Endothelial cell (in vitro differentiated cells): ENCODE data around the gene BAG2. TPM values are rescaled to one million over a fixed set of nuclear protein-coding genes. Genes with fewer than 3 reads are reported as not detected.
A peak's percentile ranks its signal among the peaks of the same experiment; 100 is the strongest.

ENCODE experiments used
- DNase-seq: peaks from one replicate; pipeline ENCODE4 v3.0.0; 2021; ENCODE audit warnings: low spot score
- H3K27ac Mint-ChIP-seq: one replicate; pipeline ENCODE4 v1.8.0; 2021; ENCODE audit warnings: mixed read lengths, inconsistent platforms; ENCODE audit not compliant: unreplicated experiment
- H3K27me3 Mint-ChIP-seq: one replicate; pipeline ENCODE4 v1.8.0; 2021; ENCODE audit warnings: mild to moderate bottlenecking, moderate library complexity, mixed read lengths, inconsistent platforms; ENCODE audit not compliant: unreplicated experiment
- H3K36me3 Mint-ChIP-seq: one replicate; pipeline ENCODE4 v1.8.0; 2021; ENCODE audit warnings: mild to moderate bottlenecking, low read depth, mixed read lengths, inconsistent platforms; ENCODE audit not compliant: unreplicated experiment
- H3K4me1 Mint-ChIP-seq: one replicate; pipeline ENCODE4 v1.8.0; 2021; ENCODE audit warnings: mild to moderate bottlenecking, mixed read lengths, inconsistent platforms; ENCODE audit not compliant: unreplicated experiment
- H3K4me3 Mint-ChIP-seq: one replicate; pipeline ENCODE4 v1.8.0; 2021; ENCODE audit warnings: mild to moderate bottlenecking, mixed read lengths, inconsistent platforms; ENCODE audit not compliant: unreplicated experiment
- H3K9me3 Mint-ChIP-seq: one replicate; pipeline ENCODE4 v1.8.0; 2021; ENCODE audit warnings: mixed read lengths, inconsistent platforms; ENCODE audit not compliant: unreplicated experiment
- CTCF ChIP-seq: fragments of 200-600 bp; sonication (generic); IDR thresholded peaks from one replicate; pipeline ENCODE4 v1.5.0; 2021; ENCODE audit warnings: antibody characterized with exemption; ENCODE audit not compliant: unreplicated experiment
- total RNA-seq: library from RNA; stranded (reverse); fragmentation: NEBNext Ultra II Directional; extraction: Animal tissue kit (Norgen Biotek cat#: 25700); gene quantifications from one replicate; pipeline ENCODE4 v1.2.1, GENCODE V29; 2021; ENCODE audit not compliant: unreplicated experiment

BAG2 gene
- total RNA-seq, 1 donor from 2014 or later: 1.3 TPM

- Mint-ChIP-seq H3K27me3 (no peaks in the 10 kb centered on the region), H3K4me3 (no peak overlapping the region), H3K9me3 (no peaks in the 10 kb centered on the region), H3K36me3 (peaks cover 24% of the 10 kb centered on the region), H3K4me1 (no peaks in the 10 kb centered on the region), H3K27ac (no peak overlapping the region)
- no peak for DNase-seq
- TF ChIP-seq CTCF: no peak
Measured at GRCh38 chr6:57143690-57144089, 28.4 kb upstream of the BAG2 start.

GRCh38 chr6:57147401-57147800, 24.7 kb upstream of the BAG2 start:
- no peaks in the 10 kb centered on the region for H3K4me1 Mint-ChIP-seq
- no peak for TF ChIP-seq CTCF
- H3K27me3 Mint-ChIP-seq: no peaks in the 10 kb centered on the region
- peaks cover 16% of the 10 kb centered on the region for H3K36me3 Mint-ChIP-seq
- no peak for DNase-seq
- H3K4me3 Mint-ChIP-seq: peak overlapping the region; percentile 19
- no peak overlapping the region for H3K27ac Mint-ChIP-seq
- H3K9me3 Mint-ChIP-seq: no peaks in the 10 kb centered on the region

- Mint-ChIP-seq H3K4me3 (no peak overlapping the region), H3K27me3 (no peaks in the 10 kb centered on the region), H3K27ac (no peak overlapping the region), H3K4me1 (no peaks in the 10 kb centered on the region), H3K36me3 (peaks cover 10% of the 10 kb centered on the region), H3K9me3 (no peaks in the 10 kb centered on the region)
- TF ChIP-seq CTCF: no peak
- no peak for DNase-seq
Measured at GRCh38 chr6:57147955-57148858, 23.9 kb upstream of the BAG2 start.

- Mint-ChIP-seq H3K4me1 (no peaks in the 10 kb centered on the region), H3K36me3 (peaks cover 14% of the 10 kb centered on the region), H3K9me3 (no peaks in the 10 kb centered on the region), H3K27me3 (no peaks in the 10 kb centered on the region), H3K4me3 (no peak overlapping the region), H3K27ac (no peak overlapping the region)
- no peak for DNase-seq
- no peak for TF ChIP-seq CTCF
Measured at GRCh38 chr6:57158658-57159057, 13.5 kb upstream of the BAG2 start.

- Mint-ChIP-seq H3K36me3 (peaks cover 9% of the 10 kb centered on the region), H3K9me3 (no peaks in the 10 kb centered on the region), H3K27ac (no peak overlapping the region), H3K27me3 (no peaks in the 10 kb centered on the region), H3K4me1 (no peaks in the 10 kb centered on the region), H3K4me3 (no peak overlapping the region)
- TF ChIP-seq CTCF: no peak
- no peak for DNase-seq
Measured at GRCh38 chr6:57159127-57159526, 13.0 kb upstream of the BAG2 start.
